Femur (tissue), 1 donor: Measurements from ENCODE around the gene IGSF9.
"Not testable (repeated sequence)": the region's sequence is repeated elsewhere in the genome, so short reads cannot be mapped to it uniquely, and the experiment has no call there.

Experiments used
- DNase-seq: peaks from one replicate; pipeline ENCODE4 v3.0.0-alpha.2; 2017

The IGSF9 gene

GRCh38 chr1:159918352-159919200 is 26.8 kb downstream of the IGSF9 start:
- DNase-seq, result no peak

GRCh38 chr1:159917533-159918351 is 27.7 kb downstream of the IGSF9 start:
- DNase-seq, result peak; percentile 75

- DNase-seq, result peak; percentile 21
Measured at GRCh38 chr1:159916242-159917051, 29.0 kb downstream of the IGSF9 start.

GRCh38 chr1:159915571-159916241 is 29.7 kb downstream of the IGSF9 start:
- DNase-seq, result no peak

- DNase-seq, result no peak
Measured at GRCh38 chr1:159914252-159915018, 31.0 kb downstream of the IGSF9 start.

- no peak for DNase-seq
Measured at GRCh38 chr1:159913451-159914192, 31.8 kb downstream of the IGSF9 start.

GRCh38 chr1:159911326-159912070 is 33.9 kb downstream of the IGSF9 start:
- DNase-seq, result no peak

- no peak for DNase-seq
Measured at GRCh38 chr1:159908031-159908940, 37.1 kb downstream of the IGSF9 start.

- DNase-seq, result no peak
Measured at GRCh38 chr1:159906960-159907359, 38.5 kb downstream of the IGSF9 start.

GRCh38 chr1:159904036-159904435 is 41.4 kb downstream of the IGSF9 start:
- DNase-seq, result not testable (repeated sequence)

- no peak for DNase-seq
Measured at GRCh38 chr1:159902541-159902940, 42.9 kb downstream of the IGSF9 start.

GRCh38 chr1:159900755-159901360 is 44.6 kb downstream of the IGSF9 start:
- no peak for DNase-seq

GRCh38 chr1:159900086-159900680 is 45.2 kb downstream of the IGSF9 start, which contains the start of gene CFAP45:
Gene CFAP45 (minus strand): TSS chr1:159900165. CDS start chr1:159900098, 67 bp downstream.
- peak; percentile 90 for DNase-seq

- DNase-seq, result not testable (repeated sequence)
Measured at GRCh38 chr1:159899634-159900033, 45.8 kb downstream of the IGSF9 start.

- no peak for DNase-seq
Measured at GRCh38 chr1:159898527-159898926, 46.9 kb downstream of the IGSF9 start.

GRCh38 chr1:159897962-159898361 is 47.5 kb downstream of the IGSF9 start:
- no peak for DNase-seq

GRCh38 chr1:159896546-159896930 is 48.9 kb downstream of the IGSF9 start:
- no peak for DNase-seq
